Measurements from ENCODE around the gene ARL8B. TPM values are rescaled to one million over a fixed set of nuclear protein-coding genes. Genes with fewer than 3 reads are reported as not detected.

The ARL8B gene
- total and polyA plus RNA-seq, 9 of the 15 experiments (the other 6 are each of a cell fraction or from before 2014, with no cell fraction given): 28.5 to 99.4 (median 77.2) TPM

DNA sequence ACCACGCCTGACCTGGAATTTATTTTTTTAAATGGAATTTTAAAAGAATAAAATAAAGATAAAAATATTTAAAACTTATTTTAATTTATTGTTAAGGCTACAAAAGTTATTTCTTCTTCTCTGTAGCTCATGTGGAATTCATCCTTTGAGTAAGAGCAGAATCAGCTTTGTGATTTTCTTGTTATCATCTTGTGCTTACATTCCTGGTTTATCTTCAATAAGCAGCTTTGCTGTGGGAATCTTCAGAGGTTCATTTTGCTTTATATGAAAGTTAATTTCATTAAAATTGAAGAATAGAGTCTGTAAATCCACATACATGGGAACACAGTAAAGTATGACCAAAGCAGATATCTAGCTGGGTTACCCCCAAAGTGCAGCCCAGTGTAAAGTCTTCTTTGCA is 35.4 kb upstream of the ARL8B start (continued):
- no peak for TF ChIP-seq CCNT2 (IDR thresholded peaks at IDR 0.05; ENCODE audit: borderline replicate concordance, extremely low read depth, insufficient read length, low read depth, low read length)
- TF ChIP-seq SAFB2 (IDR thresholded peaks at IDR 0.05; ENCODE audit: borderline replicate concordance, low read depth, low read length, severe bottlenecking): no peak
- TF ChIP-seq, protein P1, sequence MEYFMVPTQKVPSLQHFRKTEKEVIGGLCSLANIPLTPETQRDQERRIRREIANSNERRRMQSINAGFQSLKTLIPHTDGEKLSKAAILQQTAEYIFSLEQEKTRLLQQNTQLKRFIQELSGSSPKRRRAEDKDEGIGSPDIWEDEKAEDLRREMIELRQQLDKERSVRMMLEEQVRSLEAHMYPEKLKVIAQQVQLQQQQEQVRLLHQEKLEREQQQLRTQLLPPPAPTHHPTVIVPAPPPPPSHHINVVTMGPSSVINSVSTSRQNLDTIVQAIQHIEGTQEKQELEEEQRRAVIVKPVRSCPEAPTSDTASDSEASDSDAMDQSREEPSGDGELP (CRISPR knock-in tag; IDR thresholded peaks at IDR 0.05; ENCODE audit: borderline replicate concordance): no peak

DNA sequence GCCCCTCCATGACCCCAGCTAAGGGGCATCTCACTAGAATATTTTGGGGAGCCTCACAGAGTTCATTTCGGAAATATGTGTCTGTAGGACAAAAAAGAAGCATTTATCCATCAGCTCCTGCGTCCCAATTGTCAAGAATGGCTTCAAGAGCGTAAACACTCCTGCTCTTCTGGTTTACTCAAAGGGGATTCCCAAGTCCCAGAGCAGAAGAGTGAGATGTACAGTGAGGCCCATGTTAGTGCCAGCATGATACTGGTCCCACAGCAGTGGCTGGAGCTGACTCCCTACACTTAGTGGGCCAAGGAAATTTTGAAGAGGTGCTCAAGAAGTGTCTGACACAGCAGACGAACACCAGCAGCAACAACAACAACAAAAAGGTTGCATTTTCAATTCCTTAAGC is 34.9 kb upstream of the ARL8B start:
- FAIRE-seq: no peak
- POLR2A ChIA-PET: interaction anchor here (0.9 to 1.6 kb wide), 4 partner anchors 10 to 24 kb away, joined by 4 to 6 read pairs (median 4); no protein-coding TSS in a partner anchor

More for the DNA sequence above, 34.9 kb upstream of the ARL8B start:
- CTCF ChIA-PET (ENCODE audit: low intra/inter-chr PET ratio): no interaction called here
- in situ Hi-C loops (cut with MboI): no loop called here
- Histone ChIP-seq H3K4me1 (replicated peaks in 1 of 2; ENCODE audit: control insufficient read depth in 2 of 2, insufficient read depth in 2 of 2, low read length in 2 of 2) (peaks cover 14 to 22% of the 10 kb centered on the region in 2 experiments), H3K9me3 (replicated peaks; ENCODE audit: control insufficient read depth, insufficient read depth, low read depth, low read length) (no peaks in the 10 kb centered on the region), H3K9me1 (ENCODE audit: control insufficient read depth, insufficient read depth, low read length) (peaks cover 2% of the 10 kb centered on the region), H2AFZ (ENCODE audit: low read depth, low read length) (peak overlapping the region; percentile 3; the same call in 1 of the 2 replicates), H3K4me3 (no peak overlapping the region), H3K4me2 (ENCODE audit: insufficient read depth, low read length) (no peak overlapping the region), H3K9ac (ENCODE audit: insufficient read depth in 1 of 2, low read depth in 2 of 2, low read length in 2 of 2) (no peak overlapping the region), H3K27ac (ENCODE audit: extremely low read depth, low read depth, low read length) (no peak overlapping the region), H3K36me3 (ENCODE audit: control insufficient read depth, insufficient read depth, low read length) (no peaks in the 10 kb centered on the region), H4K20me1 (replicated peaks; ENCODE audit: control insufficient read depth, insufficient read depth, low read length) (no peaks in the 10 kb centered on the region), H3K79me2 (ENCODE audit: control insufficient read depth, insufficient read depth, low read length) (no peaks in the 10 kb centered on the region), H3K27me3 (ENCODE audit: control insufficient read depth in 2 of 2, insufficient read depth in 2 of 2, low read length in 2 of 2) (no peaks in the 10 kb centered on the region)
- 49% methylated on average over 4 of the region's 4 CpGs for WGBS (ENCODE audit: insufficient coverage, low coverage, missing lambda C conversion rate)
- TF ChIP-seq ETV5 (CRISPR knock-in tag; IDR thresholded peaks at IDR 0.05; ENCODE audit: low read depth): no peak
- no peak for TF ChIP-seq POLR2H (tag; IDR thresholded peaks at IDR 0.05; ENCODE audit: low read depth)
- TF ChIP-seq PRMT5 (CRISPR knock-in tag; IDR thresholded peaks at IDR 0.05): no peak
- TF ChIP-seq, protein P2, sequence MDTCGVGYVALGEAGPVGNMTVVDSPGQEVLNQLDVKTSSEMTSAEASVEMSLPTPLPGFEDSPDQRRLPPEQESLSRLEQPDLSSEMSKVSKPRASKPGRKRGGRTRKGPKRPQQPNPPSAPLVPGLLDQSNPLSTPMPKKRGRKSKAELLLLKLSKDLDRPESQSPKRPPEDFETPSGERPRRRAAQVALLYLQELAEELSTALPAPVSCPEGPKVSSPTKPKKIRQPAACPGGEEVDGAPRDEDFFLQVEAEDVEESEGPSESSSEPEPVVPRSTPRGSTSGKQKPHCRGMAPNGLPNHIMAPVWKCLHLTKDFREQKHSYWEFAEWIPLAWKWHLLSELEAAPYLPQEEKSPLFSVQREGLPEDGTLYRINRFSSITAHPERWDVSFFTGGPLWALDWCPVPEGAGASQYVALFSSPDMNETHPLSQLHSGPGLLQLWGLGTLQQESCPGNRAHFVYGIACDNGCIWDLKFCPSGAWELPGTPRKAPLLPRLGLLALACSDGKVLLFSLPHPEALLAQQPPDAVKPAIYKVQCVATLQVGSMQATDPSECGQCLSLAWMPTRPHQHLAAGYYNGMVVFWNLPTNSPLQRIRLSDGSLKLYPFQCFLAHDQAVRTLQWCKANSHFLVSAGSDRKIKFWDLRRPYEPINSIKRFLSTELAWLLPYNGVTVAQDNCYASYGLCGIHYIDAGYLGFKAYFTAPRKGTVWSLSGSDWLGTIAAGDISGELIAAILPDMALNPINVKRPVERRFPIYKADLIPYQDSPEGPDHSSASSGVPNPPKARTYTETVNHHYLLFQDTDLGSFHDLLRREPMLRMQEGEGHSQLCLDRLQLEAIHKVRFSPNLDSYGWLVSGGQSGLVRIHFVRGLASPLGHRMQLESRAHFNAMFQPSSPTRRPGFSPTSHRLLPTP (IDR thresholded peaks at IDR 0.05; ENCODE audit: borderline replicate concordance, extremely low read depth, insufficient read length): no peak
- ATAC-seq (no peak), DNase-seq (ENCODE audit: extremely low read depth in 1 of 4, low spot score in 3 of 4) (no peak)
- intact Hi-C loops (cut with micrococcal nuclease): no loop called here
- no TSS peak for BruUV-seq (replicated peaks)

Data from K562 (cell line).